OCI-LY7 (cell line): ENCODE data around the gene ADSS1.

ENCODE experiments used
- EZH2phosphoT487 ChIP-seq: fragments of 200-600 bp; sonication (generic); IDR thresholded peaks from 2 replicates; pipeline ENCODE4 v1.6.1; 2018; ENCODE audit warnings: low read depth, borderline replicate concordance, mild to moderate bottlenecking, mixed run types, antibody characterized with exemption, low read length, moderate library complexity, mixed read lengths
- TF ChIP-seq, protein P1 (sequence below): fragments of 200-600 bp; sonication (generic); conservative IDR thresholded peaks from 2 replicates; pipeline ENCODE4 v1.5.1; 2014; ENCODE audit warnings: mild to moderate bottlenecking, antibody characterized with exemption, low read length, moderate library complexity, mixed read lengths

DNA sequence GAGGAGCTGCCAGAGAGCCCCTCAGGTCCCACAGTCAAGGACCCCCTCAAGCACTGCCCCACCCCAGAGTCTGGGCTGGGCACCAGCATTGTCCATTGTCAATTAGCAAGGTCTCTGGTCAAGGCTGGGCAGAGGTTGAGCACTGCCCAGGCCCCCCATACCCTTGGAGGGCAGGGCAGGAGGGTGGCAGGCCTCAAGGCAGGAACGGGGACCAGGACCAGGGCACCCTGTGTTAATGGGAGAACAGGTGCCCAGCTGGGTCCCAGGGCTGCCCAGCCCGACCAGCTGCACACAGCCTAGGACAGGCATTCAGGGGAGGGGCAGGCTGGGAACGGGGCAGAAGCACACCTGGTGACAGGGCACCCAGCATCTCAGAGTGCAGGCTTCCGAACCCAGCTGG, 47.3 kb downstream of the ADSS1 start:
- TF ChIP-seq, protein P1, sequence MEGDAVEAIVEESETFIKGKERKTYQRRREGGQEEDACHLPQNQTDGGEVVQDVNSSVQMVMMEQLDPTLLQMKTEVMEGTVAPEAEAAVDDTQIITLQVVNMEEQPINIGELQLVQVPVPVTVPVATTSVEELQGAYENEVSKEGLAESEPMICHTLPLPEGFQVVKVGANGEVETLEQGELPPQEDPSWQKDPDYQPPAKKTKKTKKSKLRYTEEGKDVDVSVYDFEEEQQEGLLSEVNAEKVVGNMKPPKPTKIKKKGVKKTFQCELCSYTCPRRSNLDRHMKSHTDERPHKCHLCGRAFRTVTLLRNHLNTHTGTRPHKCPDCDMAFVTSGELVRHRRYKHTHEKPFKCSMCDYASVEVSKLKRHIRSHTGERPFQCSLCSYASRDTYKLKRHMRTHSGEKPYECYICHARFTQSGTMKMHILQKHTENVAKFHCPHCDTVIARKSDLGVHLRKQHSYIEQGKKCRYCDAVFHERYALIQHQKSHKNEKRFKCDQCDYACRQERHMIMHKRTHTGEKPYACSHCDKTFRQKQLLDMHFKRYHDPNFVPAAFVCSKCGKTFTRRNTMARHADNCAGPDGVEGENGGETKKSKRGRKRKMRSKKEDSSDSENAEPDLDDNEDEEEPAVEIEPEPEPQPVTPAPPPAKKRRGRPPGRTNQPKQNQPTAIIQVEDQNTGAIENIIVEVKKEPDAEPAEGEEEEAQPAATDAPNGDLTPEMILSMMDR = no peak
- no peak for TF ChIP-seq EZH2phosphoT487
